Activated naive CD4-positive, alpha-beta T cell (primary cell): ENCODE data around the gene C3orf70.

Source experiments
- DNase-seq, 4 experiments: peaks; one replicate each; lab custom pipeline; 2025; lab: John Stamatoyannopoulos, UW

Gene C3orf70

DNA sequence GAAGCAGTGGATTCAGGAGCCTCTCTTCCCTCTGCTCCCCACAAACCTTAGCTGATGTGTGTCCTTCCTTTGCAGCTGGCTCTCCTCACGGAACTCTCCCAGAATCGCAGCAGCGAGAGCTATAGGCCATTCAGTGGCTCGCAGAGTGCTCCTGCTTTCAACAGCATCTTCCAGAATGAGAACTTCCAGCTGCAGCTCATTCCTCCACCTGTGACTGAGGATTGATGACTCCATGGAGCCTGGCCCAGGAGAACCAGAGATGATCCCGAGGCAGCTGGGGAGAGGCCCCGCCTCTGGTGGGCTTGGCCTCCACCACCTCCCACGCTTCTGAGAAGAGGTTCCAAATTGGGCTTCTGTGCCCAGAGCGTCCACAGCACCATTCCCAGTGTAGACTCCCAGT, 101.1 kb downstream of the C3orf70 start:
- no peak for DNase-seq

DNA sequence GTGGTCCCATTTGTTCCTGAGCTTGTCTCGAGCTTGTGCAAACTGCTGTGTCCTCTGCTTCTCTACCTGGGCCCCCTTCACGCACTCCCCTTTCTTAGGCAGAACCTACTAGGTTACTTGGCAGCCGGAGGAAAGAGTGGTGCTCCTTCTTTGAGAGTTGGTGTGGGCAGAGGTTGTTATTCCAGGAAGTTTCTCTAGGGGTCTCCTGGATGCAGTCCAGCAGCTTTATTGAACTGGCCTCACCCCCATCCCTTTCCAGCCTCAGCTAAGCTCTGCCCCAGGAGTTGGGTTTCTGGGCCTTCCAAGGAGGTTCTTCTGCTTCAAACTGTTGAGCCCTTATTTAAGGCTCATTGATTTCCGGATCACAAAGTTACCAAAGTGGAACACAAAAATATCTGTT, 103.2 kb downstream of the C3orf70 start:
- no peak for DNase-seq

DNA sequence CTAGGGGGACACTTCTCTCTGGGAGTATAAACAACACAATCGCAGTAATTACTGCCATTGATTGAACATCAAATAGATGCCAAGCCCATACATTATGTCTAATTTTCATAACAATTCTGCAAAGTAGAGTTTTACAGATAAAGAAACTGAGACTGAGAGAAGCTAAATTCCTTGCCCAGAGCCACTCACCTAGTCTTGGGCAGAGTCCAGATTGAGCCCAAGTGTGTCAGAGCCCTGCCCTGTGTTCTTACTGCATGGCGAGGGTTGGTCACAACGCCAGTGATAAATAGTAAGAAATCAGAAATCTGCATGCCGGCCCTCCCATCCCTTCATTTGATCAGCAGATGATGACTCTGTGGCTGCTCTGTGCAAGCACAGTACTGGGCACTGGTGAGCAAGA, 106.3 kb downstream of the C3orf70 start:
- no peak for DNase-seq

DNA sequence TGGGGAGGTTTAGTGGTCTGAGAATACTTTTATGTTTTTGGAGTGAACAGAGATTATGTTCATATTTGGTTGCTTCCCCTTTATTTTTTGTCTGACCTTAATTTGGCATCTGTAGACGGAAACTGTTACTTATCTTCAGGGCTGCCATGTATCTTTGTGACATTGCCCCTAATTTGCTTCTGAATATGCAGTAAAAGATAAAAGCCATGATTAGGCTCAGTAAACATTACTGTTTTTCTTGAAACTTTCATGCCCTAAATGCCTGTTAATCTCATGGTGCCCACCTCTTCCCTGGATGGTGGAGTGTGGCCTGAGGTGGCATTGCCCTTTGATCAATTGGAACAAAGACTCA, 106.7 kb downstream of the C3orf70 start:
- DNase-seq, result no peak

DNA sequence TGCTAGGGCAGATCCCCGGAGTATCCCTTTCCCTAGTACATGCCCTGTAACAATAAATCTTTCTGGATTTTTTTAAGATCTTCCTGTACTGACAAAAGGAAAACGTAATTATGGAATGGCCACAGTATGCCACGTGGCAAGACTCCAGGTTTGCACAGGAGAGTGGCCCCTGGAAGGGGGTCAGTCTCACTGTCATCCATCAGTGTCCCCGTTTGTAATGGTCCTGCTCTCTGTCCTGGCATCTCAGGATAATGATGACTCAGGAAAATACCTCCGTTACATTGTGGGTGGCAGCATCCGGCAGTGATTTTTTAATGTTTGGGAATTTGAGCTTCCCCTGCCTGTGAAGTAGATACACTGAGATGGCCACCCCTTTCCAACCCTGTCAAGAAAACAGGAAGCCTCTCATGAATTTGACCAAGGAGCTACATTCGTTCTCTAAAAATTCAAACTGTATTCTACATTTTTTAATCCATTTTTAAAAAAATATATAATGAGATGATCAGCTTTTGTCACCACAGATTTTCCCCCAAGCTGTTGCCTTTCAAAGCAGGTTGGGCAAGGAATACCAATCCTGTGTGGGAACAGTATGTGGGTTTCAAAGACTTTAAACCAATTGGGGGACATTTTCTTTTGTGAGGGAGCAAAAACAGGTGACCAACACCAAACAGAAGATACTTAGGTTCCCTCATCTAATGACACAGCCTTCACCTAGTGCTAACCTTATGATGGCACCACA, 110.4 kb downstream of the C3orf70 start:
- DNase-seq, result no peak

DNA sequence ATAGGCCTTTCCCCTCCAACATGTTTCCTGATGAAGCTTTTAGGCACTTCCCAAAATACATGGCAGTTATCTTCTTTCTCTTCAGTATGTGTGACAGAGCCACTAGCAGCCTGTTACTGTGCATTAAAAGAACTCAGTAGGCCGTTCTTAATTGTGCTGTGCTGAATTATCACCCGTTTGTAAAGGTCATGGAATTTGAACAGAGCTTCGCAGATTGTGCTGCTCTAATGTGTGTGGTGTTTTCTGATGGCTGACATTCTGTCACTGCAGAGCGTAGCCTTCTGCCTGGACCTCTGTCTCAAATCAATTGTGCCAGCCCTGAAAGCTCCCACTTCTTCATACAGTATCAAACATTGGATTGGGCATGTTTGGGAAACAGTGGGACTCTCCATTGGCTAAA, 111.3 kb downstream of the C3orf70 start:
- DNase-seq, result no peak

DNA sequence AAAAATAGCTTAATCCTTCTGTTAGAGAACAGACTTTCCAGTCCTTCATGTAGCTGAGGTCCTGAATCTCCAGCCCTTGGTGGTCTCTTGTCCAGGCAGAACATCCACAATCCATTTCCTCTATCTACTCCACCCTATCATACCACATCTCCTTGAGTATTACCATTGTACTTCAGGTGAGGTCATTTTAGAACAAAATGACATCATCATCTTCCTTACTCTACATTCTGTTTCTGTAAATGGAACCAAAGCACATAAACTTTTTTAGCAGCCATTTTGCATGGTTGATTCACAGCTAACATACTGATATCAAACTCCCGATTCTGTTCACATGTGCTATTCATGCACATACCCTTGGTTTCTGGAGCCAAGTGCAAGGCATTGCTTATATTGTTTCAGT, 112.4 kb downstream of the C3orf70 start:
- DNase-seq, result no peak

DNA sequence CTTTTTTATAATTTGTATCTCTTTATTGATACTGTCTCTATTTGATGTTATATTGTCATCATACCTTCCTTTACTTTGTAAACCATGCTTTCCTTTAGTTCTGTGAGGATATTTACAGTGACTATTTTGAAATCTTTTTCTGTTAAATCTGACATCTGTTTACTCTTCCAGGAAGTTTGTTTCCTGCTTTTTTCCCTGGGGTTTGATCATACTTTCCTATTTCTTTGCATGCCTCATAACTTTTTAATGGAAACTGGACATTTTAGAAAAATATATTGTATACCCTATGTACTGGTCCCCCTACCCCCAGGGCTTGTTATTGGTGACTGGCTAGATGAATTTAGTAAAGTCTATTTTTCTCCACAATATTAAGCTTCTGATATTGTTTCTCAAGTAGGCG, 115.1 kb downstream of the C3orf70 start:
- no peak for DNase-seq

DNA sequence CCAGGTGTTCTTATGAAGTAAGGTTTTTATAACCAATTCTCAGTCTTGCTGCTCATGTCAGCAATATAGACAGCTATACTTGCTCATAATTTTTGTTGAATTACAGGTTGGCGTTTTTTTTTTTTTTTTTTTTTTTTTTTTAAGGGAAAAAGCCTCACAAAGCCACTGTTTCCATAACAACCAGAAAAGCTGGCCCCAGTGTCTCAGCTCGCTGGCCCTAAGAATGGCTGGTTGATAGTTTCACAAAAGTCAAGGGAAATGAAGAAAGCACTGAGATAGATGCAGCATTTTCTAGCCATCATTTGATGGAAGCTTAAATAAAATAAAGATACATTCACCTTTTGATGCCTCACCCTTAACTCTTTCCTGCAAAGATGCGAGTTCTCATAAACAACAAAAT, 121.9 kb downstream of the C3orf70 start:
- DNase-seq, result no peak

DNA sequence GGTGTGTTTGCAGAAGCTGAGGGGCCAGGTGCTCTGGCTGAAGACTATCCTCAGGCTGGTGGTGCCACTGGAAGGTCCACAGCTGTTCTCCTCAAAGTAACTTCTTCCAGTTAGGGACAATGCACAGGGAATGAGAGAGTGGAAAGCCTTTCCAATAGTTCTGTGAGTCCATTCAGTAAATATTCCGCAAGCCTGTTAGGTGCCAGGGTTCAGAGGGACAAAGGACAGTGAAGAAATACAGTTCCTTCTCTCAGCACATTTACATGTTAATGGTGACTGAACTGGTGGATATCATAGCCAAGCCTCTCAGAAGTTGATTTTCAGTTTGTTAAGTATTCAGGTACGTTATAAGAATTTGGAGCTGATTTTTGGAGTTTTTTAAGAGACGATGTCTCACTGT, 122.5 kb downstream of the C3orf70 start:
- DNase-seq, result no peak

DNA sequence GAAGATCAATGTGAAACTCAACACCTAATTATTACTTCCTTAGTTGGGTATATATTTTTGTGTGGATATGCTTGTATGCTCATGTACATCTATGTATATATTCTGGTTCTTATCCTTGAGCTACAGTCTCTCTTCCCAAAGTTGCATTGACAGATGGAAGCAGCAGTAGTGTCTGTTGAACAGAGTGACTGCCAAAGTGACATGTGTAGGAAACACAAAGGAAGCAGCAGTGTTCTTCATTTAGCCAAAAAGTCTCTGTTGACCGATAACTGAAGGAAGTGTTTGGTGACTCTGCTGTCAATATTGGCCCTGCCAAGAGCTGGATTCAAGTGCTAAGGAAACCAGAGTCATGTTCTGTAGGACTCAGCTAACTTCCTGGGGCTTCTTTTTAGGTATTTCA, 123.8 kb downstream of the C3orf70 start:
- no peak for DNase-seq

DNA sequence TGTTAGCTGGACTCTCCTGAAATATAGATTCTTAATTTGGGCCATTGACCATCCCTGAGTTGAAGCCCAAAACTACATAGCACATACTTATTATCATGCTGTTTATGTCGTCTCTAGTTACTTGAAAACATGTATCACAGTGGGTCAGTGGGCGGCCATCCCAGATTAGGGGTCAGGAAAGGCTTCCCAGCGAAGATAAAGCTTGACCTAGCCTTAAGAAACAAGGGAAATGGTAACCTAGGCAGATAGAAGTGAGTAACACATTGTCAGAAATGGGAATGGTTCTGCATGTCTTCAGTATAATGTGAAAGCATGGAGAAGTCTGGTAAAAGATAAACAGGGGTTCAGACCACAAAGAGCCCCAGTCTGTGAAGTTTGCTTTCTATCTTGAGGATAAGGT, 124.7 kb downstream of the C3orf70 start:
- no peak for DNase-seq
